ENCODE measurements around the gene TREML2. TPM values are rescaled to one million over a fixed set of nuclear protein-coding genes. Genes with fewer than 3 reads are reported as not detected.

Gene TREML2
- total RNA-seq, 4 donors from 2014 or later: 0.40 TPM; not detected in 3

DNA sequence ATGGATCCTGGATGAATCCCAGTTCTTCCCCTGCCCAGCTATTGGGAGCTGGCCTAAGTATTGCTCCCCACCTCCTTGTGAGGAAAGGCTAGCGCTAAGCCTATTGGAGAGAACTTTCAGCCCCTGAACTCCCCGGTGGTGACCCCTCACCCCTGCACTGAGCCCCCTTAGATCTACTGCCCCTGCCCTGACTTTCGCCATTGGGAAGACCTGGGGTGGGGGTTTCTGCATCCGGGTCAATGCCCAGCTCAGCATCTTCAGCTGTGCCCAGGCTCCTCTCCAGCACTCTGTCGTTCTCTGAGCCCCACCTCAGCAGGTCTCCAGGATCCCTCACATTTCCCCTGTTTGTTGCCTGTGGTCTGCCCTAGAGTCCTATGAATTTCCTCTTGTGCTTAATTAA lies 36.2 kb upstream of the TREML2 start:
- Histone ChIP-seq H3K9me3 (no peaks in the 10 kb centered on the region), H3K4me1 (no peaks in the 10 kb centered on the region), H3K27ac (no peak overlapping the region), H3K4me3 (no peak overlapping the region), H3K36me3 (no peaks in the 10 kb centered on the region), H3K27me3 (peaks cover 0 to 13% of the 10 kb centered on the region in 2 donors)
- DNase-seq: no peak
- TF ChIP-seq POLR2A (IDR thresholded peaks at IDR 0.05): no peak
- TF ChIP-seq, protein P1, sequence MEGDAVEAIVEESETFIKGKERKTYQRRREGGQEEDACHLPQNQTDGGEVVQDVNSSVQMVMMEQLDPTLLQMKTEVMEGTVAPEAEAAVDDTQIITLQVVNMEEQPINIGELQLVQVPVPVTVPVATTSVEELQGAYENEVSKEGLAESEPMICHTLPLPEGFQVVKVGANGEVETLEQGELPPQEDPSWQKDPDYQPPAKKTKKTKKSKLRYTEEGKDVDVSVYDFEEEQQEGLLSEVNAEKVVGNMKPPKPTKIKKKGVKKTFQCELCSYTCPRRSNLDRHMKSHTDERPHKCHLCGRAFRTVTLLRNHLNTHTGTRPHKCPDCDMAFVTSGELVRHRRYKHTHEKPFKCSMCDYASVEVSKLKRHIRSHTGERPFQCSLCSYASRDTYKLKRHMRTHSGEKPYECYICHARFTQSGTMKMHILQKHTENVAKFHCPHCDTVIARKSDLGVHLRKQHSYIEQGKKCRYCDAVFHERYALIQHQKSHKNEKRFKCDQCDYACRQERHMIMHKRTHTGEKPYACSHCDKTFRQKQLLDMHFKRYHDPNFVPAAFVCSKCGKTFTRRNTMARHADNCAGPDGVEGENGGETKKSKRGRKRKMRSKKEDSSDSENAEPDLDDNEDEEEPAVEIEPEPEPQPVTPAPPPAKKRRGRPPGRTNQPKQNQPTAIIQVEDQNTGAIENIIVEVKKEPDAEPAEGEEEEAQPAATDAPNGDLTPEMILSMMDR (IDR thresholded peaks at IDR 0.05): no peak

DNA sequence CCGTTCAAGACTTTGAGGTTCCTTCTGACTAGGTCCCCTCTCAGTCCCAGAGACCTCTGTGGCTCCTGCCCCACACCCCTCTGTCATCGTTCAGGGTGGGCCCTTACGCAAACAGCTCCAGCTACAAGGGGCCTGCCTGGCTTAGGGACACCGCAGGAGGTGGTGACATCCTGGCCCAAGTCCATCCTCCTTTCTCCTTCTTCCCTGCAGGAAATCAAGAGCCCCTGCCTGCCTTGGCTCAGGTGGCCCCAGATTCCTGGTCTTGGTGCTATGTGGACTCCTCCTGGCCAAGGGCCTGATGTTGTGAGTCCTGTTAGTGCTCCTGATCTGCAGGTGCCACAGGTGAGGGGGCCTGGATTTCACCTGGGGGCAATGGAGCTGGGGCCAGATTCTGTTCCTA lies 35.3 kb upstream of the TREML2 start:
- Histone ChIP-seq H3K4me1 (no peaks in the 10 kb centered on the region), H3K27me3 (peaks cover 0 to 13% of the 10 kb centered on the region in 2 donors), H3K36me3 (no peaks in the 10 kb centered on the region), H3K4me3 (no peak overlapping the region), H3K27ac (no peak overlapping the region), H3K9me3 (no peaks in the 10 kb centered on the region)
- no peak for TF ChIP-seq POLR2A (IDR thresholded peaks at IDR 0.05)
- TF ChIP-seq, protein P1 (IDR thresholded peaks at IDR 0.05): no peak
- DNase-seq: no peak

DNA sequence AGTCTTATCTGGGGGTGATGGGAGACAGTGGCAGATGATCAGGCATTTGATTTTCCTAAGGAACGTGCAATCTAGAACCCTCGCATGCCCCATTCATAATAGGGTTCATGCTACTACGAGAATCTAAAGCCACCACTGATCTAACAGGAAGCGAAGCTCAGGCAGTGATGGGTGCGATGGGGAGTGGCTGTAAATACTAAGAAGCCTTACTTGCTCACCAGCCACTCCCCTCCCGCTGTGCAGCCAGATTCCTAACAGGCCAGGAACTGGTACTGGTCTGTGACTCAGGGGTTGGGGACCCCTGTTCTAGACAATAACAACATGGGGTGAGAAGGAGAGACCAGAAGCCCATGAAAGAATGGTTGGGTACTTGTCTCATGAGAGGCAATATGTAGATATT lies 31.7 kb upstream of the TREML2 start:
- no peak for TF ChIP-seq POLR2A (IDR thresholded peaks at IDR 0.05)
- TF ChIP-seq, protein P1 (IDR thresholded peaks at IDR 0.05): no peak
- H3K27me3 ChIP-seq: no peaks in the 10 kb centered on the region
- H3K9me3 ChIP-seq: no peaks in the 10 kb centered on the region
- H3K4me3 ChIP-seq: no peak overlapping the region
- no peak for DNase-seq
- no peaks in the 10 kb centered on the region for H3K4me1 ChIP-seq
- H3K27ac ChIP-seq: no peak overlapping the region
- H3K36me3 ChIP-seq: no peaks in the 10 kb centered on the region

DNA sequence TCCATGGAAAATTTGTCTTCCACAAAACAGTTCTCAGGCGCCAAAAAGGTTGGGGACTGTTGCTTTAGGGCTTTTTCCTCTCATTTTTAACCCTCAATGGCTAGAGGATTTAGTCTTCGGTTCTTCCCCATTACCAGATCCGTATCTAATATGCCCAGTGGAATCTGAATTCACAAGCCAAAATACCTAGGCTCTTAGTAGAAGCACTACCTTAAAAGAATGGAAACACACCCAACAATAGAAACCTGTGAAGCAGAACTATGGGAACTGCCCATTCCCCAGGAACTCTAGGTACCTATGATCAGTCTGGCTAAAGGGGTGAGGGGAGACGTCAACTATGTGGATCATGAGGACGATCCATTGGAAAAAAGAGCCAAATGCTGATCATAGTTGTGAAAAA lies 30.3 kb upstream of the TREML2 start:
- no peak overlapping the region for H3K27ac ChIP-seq
- H3K36me3 ChIP-seq: no peaks in the 10 kb centered on the region
- DNase-seq: no peak
- H3K4me3 ChIP-seq: no peak overlapping the region
- no peaks in the 10 kb centered on the region for H3K4me1 ChIP-seq
- H3K27me3 ChIP-seq: no peaks in the 10 kb centered on the region
- TF ChIP-seq, protein P1 (IDR thresholded peaks at IDR 0.05): no peak
- TF ChIP-seq POLR2A (IDR thresholded peaks at IDR 0.05): no peak
- no peaks in the 10 kb centered on the region for H3K9me3 ChIP-seq

DNA sequence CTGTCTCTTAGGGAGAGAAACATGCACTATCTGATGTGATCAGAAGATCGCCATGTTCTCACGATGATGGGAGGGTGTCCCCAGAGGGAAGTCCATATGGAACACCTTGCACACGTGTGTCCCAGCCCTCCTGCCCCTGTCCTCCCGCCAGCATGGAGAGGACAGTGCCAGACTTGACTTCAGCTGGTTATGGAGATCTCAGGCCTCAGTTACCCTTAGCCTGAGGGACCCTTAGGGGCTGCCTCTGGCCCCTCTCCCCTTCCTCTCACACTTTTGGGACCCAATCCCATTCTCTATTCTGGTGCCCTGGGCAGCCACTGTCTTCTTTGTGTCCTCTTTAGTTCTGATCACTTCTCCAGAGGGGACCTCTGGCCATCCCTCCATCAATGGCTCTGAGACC lies 28.8 kb upstream of the TREML2 start:
- Histone ChIP-seq H3K27me3 (no peaks in the 10 kb centered on the region), H3K9me3 (no peaks in the 10 kb centered on the region), H3K4me3 (no peak overlapping the region), H3K36me3 (no peaks in the 10 kb centered on the region), H3K4me1 (no peaks in the 10 kb centered on the region), H3K27ac (no peak overlapping the region)
- no peak for DNase-seq
- TF ChIP-seq POLR2A (IDR thresholded peaks at IDR 0.05): no peak
- TF ChIP-seq, protein P1 (IDR thresholded peaks at IDR 0.05): no peak

DNA sequence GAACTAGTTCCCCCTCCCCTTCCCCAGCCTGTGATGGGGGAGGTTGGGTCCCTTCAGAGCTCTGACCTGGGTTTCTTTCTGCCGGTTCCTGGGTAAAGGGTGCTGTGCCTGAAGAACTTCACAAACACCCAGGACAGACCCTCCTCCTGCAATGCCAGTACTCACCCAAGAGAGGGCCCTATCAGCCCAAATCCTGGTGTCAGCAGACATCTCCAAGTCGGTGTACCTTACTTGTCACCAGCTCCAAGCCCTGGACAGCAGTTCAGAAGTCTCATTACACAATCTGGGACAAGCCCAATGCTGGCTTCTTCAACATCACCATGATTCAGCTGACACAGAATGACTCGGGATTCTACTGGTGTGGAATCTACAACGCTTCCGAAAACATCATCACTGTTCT lies 27.7 kb upstream of the TREML2 start:
- Histone ChIP-seq H3K9me3 (no peaks in the 10 kb centered on the region), H3K36me3 (no peaks in the 10 kb centered on the region), H3K27ac (no peak overlapping the region), H3K4me1 (no peaks in the 10 kb centered on the region), H3K27me3 (no peaks in the 10 kb centered on the region), H3K4me3 (no peak overlapping the region)
- TF ChIP-seq POLR2A (IDR thresholded peaks at IDR 0.05): no peak
- TF ChIP-seq, protein P1 (IDR thresholded peaks at IDR 0.05): no peak
- DNase-seq: no peak

All from Peyer's patch (tissue), 4 donors.